GM12878 (cell line): Measurements from ENCODE around the gene SLIT1.

ENCODE experiments used
- ASH2L ChIP-seq: fragments of 300-600, 200-600 bp; sonication (generic); IDR thresholded peaks from 2 replicates; pipeline ENCODE4 v1.6.1; 2017; ENCODE audit warnings: low read depth, mild to moderate bottlenecking, borderline replicate concordance
- CEBPB ChIP-seq, 2 experiments: fragments of 150-350 bp in 1 of 2; IDR thresholded peaks; 2 replicates each; pipeline ENCODE4 v1.6.1; 2012 to 2014; ENCODE audit warnings: low read depth in 2 of 2, low read length in 2 of 2, borderline replicate concordance in 1 of 2, inconsistent platforms in 1 of 2
- CTCF ChIP-seq, 3 experiments: IDR thresholded peaks in 2 of 3; conservative IDR thresholded peaks in 1 of 3; 2 replicates each; pipeline ENCODE4 v1.5.1; 2011; ENCODE audit warnings: low read depth in 3 of 3, low read length in 3 of 3, mild to moderate bottlenecking in 3 of 3, control low read depth in 2 of 3, moderate library complexity in 2 of 3, inconsistent platforms in 1 of 3, mixed read lengths in 1 of 3; ENCODE audit not compliant: control insufficient read depth in 2 of 3, insufficient read depth in 1 of 3; ENCODE audit errors: extremely low read depth in 1 of 3
- E2F8 ChIP-seq: fragments of 450-650 bp; IDR thresholded peaks from 2 replicates; pipeline ENCODE4 v1.6.1; 2018; ENCODE audit warnings: mild to moderate bottlenecking, low read depth, moderate library complexity; ENCODE audit not compliant: partially characterized antibody
- JUND ChIP-seq: IDR thresholded peaks from 2 replicates; pipeline ENCODE4 v1.6.1; 2012; ENCODE audit warnings: low read depth, mild to moderate bottlenecking, low read length, improper control_type of control experiment, moderate library complexity
- KDM1A ChIP-seq: fragments of 200-600 bp; sonication (generic); IDR thresholded peaks from 2 replicates; pipeline ENCODE4 v1.6.1; 2016; ENCODE audit warnings: borderline replicate concordance

GRCh38 chr10:97121041-97121440 is 64.7 kb downstream of the SLIT1 start:
- TF ChIP-seq E2F8, result no peak
- TF ChIP-seq ASH2L, result no peak
- no peak for TF ChIP-seq JUND
- no peak for TF ChIP-seq CTCF (IDR thresholded peaks at IDR 0.05 in 2 of 3, conservative IDR thresholded peaks at IDR 0.05 in 1 of 3; ENCODE audit: control insufficient read depth in 2 of 3, extremely low read depth in 1 of 3, insufficient read depth in 1 of 3, low read depth in 3 of 3, low read length in 3 of 3)
- TF ChIP-seq CEBPB (IDR thresholded peaks at IDR 0.05; ENCODE audit: borderline replicate concordance in 1 of 2, low read depth in 2 of 2, low read length in 2 of 2), result no peak
- TF ChIP-seq KDM1A, result no peak
